ENCODE results near the gene ELFN2.

ELFN2 gene

DNA sequence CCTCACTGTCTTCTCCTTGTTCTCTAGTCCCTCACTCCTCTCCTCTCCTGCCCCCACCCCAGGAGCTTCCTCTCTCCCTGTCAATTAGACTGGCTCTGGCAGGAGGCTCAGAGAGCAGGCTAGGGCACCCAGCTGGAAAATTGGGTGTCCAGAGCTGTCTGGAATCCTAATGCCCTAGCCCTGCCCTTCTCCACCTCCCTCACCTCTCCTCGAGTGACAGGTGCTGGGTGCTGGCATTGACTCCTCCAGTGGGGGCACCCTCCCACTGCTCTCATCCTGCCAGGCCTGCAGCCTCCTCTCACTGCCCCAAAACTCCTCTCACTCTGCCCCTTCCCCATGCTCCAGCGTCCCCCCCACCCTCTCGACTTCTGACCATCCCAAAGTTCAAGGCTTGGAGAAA is 76.0 kb downstream of the ELFN2 start:
- no peak for DNase-seq

DNA sequence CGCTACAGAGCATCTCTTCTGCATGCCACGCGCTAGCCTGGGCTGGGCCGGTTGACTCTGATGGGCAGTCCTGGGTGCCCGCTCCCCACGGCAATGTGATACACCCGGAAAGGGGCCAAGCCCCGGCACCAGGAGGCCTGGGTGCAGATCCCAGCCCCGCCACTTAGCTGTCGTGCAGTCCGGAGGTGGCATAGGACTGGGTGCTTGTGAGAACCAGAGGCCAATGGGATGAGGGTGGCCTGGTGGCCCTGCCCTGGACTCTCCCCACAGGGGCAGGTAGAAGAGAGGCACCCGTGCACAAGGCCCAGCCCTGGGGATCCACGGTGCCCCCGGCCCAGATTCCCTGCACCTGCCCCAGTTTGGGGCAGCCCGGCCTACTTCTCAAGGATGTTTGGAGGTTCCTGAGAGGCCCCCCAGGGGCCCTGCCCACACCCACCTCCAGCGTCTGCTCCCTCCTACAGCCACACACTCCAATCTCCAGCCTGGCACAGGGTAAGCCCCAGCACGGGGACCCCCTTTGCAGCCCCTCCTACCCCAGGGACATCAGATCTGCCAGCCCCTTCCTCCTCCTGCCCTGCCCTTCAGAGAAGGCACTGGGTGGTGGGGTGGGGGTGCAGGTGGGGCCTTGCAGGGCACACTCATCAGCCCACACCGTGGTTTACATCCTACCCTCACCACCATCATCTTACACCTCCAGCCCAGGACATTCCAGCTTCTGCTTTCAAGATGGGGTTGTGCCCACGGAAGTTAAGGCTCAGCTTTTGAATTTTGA is 78.0 kb downstream of the ELFN2 start:
- no peak for DNase-seq

DNA sequence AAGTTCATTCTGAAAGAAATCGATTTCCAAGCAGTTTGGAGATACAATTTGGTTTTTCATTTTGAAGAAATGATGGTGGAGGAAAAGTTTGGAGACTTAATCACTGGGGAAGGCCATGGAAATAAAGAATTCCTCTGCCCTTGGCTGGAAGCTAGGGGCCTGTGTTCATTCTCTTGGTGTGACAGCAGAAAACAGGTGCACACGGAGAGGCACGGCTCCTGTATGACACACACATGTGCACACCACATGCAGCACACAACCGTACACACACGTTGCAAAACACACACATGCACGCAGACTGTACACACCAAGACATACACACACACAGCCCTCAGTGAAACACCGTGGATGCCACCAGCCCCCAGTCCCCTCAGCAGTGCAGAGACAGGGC is 80.8 kb downstream of the ELFN2 start:
- DNase-seq, result no peak

DNA sequence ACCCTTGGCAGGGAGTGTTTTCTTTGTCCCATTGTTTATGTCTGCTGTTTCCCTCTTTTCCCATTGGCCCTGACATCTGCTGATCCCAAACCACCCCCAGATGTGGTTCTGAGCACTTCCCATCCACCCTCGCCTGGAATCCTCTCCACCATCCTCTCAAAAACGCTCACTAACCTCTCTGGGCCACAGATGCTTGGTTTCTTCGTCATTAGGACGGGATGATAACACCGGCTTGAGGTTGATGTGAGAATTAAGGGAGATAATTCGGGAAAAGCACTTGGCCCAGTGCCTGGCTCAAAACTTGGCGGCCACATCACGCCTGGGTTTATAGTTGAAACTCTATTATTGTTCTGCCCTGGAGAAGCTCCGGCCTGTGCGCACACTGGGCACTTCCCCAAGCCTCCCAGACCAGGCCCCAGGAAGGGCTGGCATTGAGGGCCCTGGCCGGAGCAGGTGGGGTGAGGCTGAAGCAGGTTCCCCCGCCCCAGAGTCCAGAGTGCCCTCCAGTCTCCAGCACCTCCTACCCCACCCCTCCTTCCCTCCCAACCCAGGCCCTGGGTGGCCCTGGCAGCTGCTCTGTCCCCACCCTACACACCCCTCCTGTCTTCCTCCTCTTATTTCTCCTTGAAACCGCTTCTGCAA is 81.3 kb downstream of the ELFN2 start:
- no peak for DNase-seq

- no peak for DNase-seq
These were observed 82.4 kb downstream of the ELFN2 start for GRCh38 chr22:37344735-37345449.

DNA sequence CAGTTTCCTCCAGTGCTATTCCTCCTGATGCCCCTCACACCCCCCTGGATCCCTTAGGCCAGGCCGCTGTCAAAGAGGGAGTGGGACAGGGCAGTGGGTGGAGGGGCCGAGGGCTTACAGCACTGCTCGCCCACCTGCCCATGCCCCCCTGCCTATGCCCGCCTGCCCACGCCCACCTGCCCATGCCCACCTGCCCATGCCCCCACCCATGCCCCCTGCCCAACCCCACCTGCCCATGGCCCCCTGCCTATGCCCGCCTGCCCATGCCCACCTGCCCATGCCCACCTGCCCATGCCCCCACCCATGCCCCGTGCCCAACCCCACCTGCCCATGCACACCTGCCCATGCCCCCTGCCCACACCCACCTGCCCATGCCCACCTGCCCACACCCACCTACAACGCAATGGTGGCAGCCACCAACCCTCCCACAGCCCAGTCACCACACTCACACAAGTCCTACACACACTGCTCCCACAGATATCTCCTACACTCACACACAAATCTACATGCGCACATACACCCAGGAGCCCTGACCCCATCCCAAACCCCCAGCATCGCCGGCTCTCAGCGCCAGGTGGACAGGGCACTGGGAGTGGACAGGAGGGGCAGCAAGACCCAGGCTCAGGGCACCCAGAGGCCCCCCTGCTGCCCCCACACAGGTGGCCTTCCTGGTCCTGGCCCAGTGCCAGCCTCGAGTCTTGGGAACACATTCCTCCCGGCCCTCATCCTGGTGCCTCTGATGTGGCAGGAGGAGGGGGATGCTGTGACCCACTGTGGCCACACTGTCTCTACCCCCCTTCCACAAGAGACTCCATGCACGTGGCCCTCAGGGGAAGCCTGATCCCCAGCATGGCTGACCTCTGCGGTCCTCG is 83.2 kb downstream of the ELFN2 start:
- no peak for DNase-seq

DNA sequence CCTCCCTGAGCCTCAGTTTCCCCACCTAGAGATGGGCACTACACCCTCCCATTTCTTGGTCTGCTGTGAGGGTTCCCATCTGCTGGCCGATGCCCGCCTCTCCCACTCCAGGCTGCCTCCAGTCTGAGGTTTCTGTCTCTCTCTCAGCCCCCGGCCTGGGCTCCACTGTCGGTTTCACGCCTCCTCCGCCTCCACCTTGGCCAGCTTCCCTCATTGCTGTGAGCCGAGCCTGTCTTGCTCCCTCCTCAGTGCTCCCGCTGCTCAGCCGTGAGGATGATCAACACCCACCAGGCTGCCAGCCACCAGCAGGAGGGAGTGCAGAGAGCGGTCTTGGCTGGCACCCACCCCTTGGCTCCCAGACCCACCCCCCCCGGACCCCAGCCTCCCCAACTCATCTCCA is 83.9 kb downstream of the ELFN2 start:
- DNase-seq, result no peak

- DNase-seq, result no peak
These were observed 85.2 kb downstream of the ELFN2 start for GRCh38 chr22:37342065-37342464.

GRCh38 chr22:37340331-37341262 is 86.7 kb downstream of the ELFN2 start:
- DNase-seq, result no peak

DNA sequence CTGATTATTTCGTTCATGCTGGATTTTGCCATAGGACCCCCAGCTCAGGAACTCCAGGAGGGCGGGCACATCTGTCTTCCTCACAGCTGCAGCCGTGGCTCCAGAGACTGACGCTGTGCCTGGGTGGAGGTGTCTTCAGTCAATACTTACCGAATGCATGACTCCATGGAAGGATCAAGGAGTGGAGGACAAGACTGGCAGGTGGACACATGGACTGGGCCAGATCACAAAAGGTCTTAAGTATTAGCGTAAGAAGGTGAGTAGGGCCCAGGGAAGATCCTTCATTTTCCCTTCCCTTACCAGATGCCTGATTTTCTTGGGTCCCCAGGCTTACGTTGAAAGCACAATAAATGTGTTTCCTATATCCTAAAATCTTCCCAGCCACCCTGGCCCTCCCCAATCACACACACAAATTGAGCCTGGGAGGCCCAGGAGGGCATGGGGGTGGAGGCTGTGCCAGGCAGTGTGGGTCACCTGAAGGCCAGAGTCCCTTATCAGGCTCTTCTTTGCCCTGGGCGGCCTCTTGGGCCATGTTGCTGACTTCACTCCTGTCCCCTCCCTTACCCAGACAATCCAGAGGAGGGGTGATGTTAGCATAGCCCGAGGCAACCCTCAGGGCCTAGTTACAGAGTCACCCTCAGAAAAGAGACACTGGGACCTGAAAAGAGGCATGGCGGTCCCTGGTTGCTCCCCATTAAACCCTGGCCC is 88.6 kb downstream of the ELFN2 start:
- DNase-seq, result no peak

DNA sequence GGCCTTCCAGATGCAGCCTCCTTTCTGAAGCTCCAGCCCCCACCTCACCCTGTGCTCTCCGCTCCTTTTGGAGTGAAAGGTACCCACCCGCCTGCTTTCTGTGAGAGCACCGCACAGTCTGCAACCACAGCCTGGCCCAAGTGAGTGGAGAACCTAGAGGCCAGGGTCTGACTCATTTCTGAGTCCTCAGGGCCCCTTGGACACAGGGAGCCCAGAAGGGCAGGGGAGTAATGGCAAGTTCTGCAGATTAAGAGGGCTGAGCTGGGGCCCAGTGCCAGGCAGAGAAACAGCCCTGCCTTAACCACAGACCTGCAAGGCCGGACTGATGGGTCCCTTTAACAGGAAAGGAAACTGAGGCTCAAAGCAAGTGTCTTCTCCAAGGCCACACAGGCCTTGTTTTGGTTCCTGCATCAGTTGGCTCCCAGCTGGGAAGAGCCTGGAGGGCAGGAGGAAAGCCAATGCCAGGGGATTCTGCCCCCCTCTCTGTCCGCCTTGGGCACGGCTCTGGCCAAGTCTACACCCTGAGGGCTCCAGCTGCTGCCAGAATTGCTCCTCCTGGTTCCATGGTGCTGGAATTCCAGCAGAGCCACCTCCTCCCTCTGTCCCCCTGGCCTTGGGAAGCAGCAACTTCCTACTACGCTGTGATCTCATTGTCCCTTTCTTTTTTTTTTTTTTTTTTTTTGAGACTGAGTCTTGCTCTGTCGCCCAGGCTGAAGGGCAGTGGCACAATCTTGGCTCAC is 89.9 kb downstream of the ELFN2 start:
- DNase-seq, result no peak

DNA sequence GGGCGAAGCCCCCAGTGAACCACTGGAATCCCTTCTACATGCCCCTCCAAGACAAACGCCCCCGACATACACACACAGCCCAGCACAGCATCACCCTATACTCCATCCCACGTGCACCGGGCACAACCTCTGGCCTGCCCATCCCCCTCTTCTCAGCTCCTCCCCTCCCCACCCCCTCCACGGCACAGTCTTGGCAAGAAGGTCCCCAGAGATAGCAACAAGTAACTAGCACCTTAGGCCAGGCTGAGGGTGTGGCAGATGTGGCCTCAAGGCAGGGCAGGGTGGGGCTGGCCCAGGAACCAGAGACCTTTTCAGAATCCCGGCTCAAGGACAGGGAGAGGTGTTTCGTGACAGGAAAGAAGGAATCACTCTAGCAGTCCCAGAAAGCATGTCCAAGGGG is 90.7 kb downstream of the ELFN2 start:
- DNase-seq, result no peak

- no peak for DNase-seq
These were observed 91.5 kb downstream of the ELFN2 start for GRCh38 chr22:37335806-37336199.

DNA sequence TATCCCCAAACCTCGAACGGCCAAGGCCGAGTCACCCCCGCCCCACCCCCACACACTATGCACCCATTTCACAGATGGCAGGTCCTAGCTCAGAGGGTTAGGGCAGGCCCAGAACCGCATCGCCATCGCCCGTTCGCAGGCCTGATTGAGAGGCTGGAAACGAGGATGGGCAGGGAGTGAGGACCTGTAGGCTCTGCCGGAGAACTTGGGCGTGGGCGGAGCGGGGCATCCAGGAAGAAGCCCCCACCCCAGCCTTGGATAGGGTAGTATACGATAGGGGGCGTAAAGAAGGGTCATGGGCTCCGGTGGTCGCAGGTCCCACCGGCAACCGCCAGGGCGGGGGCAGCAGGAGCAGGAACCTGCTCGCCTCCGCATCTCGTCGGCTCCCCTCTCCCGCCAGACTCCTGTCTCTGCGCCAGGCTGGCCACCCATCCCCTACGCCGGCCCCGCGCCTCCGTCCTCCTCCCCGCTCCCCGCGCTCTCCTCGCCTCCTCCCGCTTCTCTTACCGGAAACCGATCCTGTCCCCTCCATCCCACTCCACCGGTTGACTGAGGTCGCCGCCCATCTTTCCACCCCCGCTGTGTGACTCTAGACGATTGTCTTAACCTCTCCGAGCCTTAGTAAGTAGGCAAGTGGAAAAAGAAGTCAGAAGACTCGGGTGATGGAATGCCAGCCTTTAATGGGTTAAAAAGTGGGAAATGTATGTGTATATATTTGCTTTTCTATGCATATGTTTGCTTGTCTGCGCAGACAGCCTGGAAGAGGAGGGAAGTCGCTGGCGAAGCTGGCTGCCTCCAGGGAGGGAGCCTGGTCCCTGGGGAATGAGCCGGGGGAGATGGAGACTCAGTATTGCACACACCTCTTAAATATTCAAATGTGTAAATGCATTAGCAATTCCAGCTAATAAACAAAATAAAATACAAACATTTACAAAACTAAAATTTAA is 92.1 kb downstream of the ELFN2 start:
- DNase-seq, result no peak

- DNase-seq, result no peak
These were observed 92.8 kb downstream of the ELFN2 start for GRCh38 chr22:37334461-37334858.

GRCh38 chr22:37333724-37334460 is 93.4 kb downstream of the ELFN2 start:
- no peak for DNase-seq

DNA sequence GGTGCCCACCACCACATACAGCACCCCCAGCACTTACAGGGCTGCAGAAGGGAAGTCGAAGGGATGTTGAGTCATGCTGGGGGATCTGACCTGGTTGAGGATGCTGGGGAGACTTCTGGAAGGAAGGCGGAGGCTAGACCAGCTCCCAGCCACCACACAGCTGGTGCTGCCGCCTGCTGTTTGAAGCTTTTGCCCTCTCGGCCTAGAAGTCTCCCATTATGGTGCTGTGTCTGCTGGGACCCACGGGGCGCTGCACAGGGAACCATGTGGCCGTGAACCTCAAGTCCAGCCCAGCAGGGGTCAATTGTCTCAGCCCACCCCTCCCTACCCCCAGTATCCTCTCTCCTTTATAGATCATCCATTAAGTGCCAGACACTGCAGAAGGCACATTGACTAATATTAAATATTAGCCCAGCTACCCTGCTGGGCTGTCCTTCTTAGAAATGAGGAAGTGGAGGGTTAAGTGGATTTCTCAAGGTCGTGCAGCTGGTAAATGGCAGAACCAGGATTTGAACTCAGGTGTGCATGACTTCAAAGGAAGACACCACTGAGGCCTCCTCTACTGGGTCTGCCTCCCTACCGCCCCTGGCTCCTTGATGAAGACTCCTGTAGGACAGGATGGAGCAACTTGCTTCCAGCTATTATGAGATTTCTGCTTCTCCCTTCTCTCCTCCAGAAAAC is 95.3 kb downstream of the ELFN2 start:
- DNase-seq, result no peak

- no peak for DNase-seq
These were observed 96.2 kb downstream of the ELFN2 start for GRCh38 chr22:37331034-37331428.

All from activated naive CD4-positive, alpha-beta T cell treated with anti-CD3 and anti-CD28 coated beads, Interleukin-2, amount 50 U/mL, for 16 hours (primary cell).